NCI-H1436 treated with DMSO at 0.1 percent for 48 hours (cell line): ENCODE data around the gene CARD16.
"Not testable (repeated sequence)": the region's sequence is repeated elsewhere in the genome, so short reads cannot be mapped to it uniquely, and the experiment has no call there.

Source experiments
- DNase-seq: peaks from one replicate; lab custom pipeline; 2025; lab: John Stamatoyannopoulos, UW

The CARD16 gene

GRCh38 chr11:105044557-105045524 lies at the start of gene CARD16:
TSS of gene CARD16 (minus strand) at chr11:105045335. CDS start at chr11:105045297, 38 bp downstream.
- not testable (repeated sequence) for DNase-seq

- DNase-seq: no peak
Observed at GRCh38 chr11:105092256-105093239, 47.4 kb upstream of the CARD16 start.

GRCh38 chr11:105081412-105082150 lies 36.4 kb upstream of the CARD16 start:
- DNase-seq: no peak

GRCh38 chr11:105080171-105080906 lies 35.2 kb upstream of the CARD16 start:
- DNase-seq: not testable (repeated sequence)

- no peak for DNase-seq
Observed at GRCh38 chr11:105078283-105078682, 33.1 kb upstream of the CARD16 start.

- not testable (repeated sequence) for DNase-seq
Observed at GRCh38 chr11:105077141-105077790, 32.1 kb upstream of the CARD16 start.

GRCh38 chr11:105074166-105074530 lies 29.0 kb upstream of the CARD16 start:
- no peak for DNase-seq

GRCh38 chr11:105073456-105074165 lies 28.5 kb upstream of the CARD16 start:
- no peak for DNase-seq

- not testable (repeated sequence) for DNase-seq
Observed at GRCh38 chr11:105072080-105072479, 26.9 kb upstream of the CARD16 start.

- DNase-seq: no peak
Observed at GRCh38 chr11:105071089-105071732, 26.1 kb upstream of the CARD16 start.

GRCh38 chr11:105070306-105070705 lies 25.2 kb upstream of the CARD16 start:
- DNase-seq: no peak

- DNase-seq: not testable (repeated sequence)
Observed at GRCh38 chr11:105069749-105070148, 24.6 kb upstream of the CARD16 start.

- not testable (repeated sequence) for DNase-seq
Observed at GRCh38 chr11:105063245-105063941, 18.3 kb upstream of the CARD16 start.

- no peak for DNase-seq
Observed at GRCh38 chr11:105057432-105057831, 12.3 kb upstream of the CARD16 start.

GRCh38 chr11:105056446-105056845 lies 11.3 kb upstream of the CARD16 start:
- no peak for DNase-seq

- no peak for DNase-seq
Observed at GRCh38 chr11:105054723-105055493, 9.8 kb upstream of the CARD16 start.

GRCh38 chr11:105052487-105052886 lies 7.4 kb upstream of the CARD16 start:
- DNase-seq: no peak

- DNase-seq: no peak
Observed at GRCh38 chr11:105051559-105051958, 6.4 kb upstream of the CARD16 start.
